T-helper 17 cell (primary cell): ENCODE data around the gene NDUFAF3. TPM values are rescaled to one million over a fixed set of nuclear protein-coding genes. Genes with fewer than 3 reads are reported as not detected.

Experiments used
- ATAC-seq: fragments of 150-1000 bp; cut with Tn5 transposase; 2 replicates; pipeline ENCODE4 v1.10.0; 2021; ENCODE audit warnings: mild to moderate bottlenecking, moderate library complexity
- DNase-seq, 3 donors: peaks; one replicate each; pipeline versions ENCODE4 v3.0.0 to v3.0.0-alpha.2; 2020 to 2021
- H3K9me3 ChIP-seq: one replicate; pipeline ENCODE4 v1.7.0; 2013; ENCODE audit warnings: low read length, mild to moderate bottlenecking; ENCODE audit not compliant: control insufficient read depth, poor library complexity, severe bottlenecking
- H3K27ac Mint-ChIP-seq: one replicate; pipeline ENCODE4 v1.8.0; 2022; ENCODE audit warnings: mild to moderate bottlenecking, moderate library complexity, mixed read lengths
- H3K27me3 Mint-ChIP-seq: one replicate; pipeline ENCODE4 v1.8.0; 2022; ENCODE audit warnings: mixed read lengths
- H3K36me3 Mint-ChIP-seq: one replicate; pipeline ENCODE4 v1.8.0; 2022; ENCODE audit warnings: low read depth, mixed read lengths
- H3K4me1 Mint-ChIP-seq: one replicate; pipeline ENCODE4 v1.8.0; 2022; ENCODE audit warnings: mild to moderate bottlenecking, mixed read lengths
- H3K4me3 Mint-ChIP-seq: one replicate; pipeline ENCODE4 v1.8.0; 2022; ENCODE audit warnings: mild to moderate bottlenecking, moderate library complexity, mixed read lengths
- total RNA-seq, 4 donors: library from RNA in 2 of 4; stranded (reverse) in 2 of 4; gene quantifications; one replicate each; pipeline ENCODE4 v1.2.3 and lab custom pipeline; 2022 to 2026

Gene NDUFAF3
- total RNA-seq, 2 donors from 2014 or later, result 61.3 to 62.9 TPM

GRCh38 chr3:49017229-49017970, 4.5 kb upstream of the NDUFAF3 start:
- Mint-ChIP-seq H3K27ac (peak overlapping the region; percentile 93), H3K4me3 (peak overlapping the region; percentile 90), H3K27me3 (no peaks in the 10 kb centered on the region), H3K4me1 (peaks cover 21% of the 10 kb centered on the region), H3K36me3 (peaks cover 4% of the 10 kb centered on the region)
- ATAC-seq, result no peak
- H3K9me3 ChIP-seq, result no peaks in the 10 kb centered on the region
- no peak for DNase-seq

- H3K36me3 Mint-ChIP-seq, result peaks cover 4% of the 10 kb centered on the region
- H3K27ac Mint-ChIP-seq, result peak within 1 kb of the TSS; percentile 93
- no peaks in the 10 kb centered on the region for H3K9me3 ChIP-seq
- H3K4me1 Mint-ChIP-seq, result peaks cover 27% of the 10 kb centered on the region
- peak within 1 kb of the TSS; percentile 96 for H3K4me3 Mint-ChIP-seq
- ATAC-seq, result peak; percentile 22
- no peaks in the 10 kb centered on the region for H3K27me3 Mint-ChIP-seq
- peak; percentile 45 to 53 (median 48) for DNase-seq
These were observed 3.8 kb upstream of the NDUFAF3 start, which contains the start of gene DALRD3 for GRCh38 chr3:49017971-49018706. DALRD3 (minus strand) TSS chr3:49018580; CDS start chr3:49018564, 16 bp downstream.

DNA sequence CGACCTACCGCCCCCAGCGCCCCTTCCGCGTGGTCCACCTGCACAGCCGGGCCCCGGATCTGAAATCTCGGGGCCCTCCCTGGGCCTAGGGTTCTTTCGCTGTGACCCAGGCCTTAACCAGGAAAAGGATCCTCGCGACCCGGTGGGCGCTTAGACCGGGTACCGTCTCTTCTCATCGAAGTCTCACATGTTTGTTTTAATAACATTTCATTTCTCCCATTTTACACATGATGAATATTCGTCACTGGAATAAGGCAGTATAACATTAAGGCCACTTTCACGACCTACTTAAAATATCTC, 3.3 kb upstream of the NDUFAF3 start:
- H3K27ac Mint-ChIP-seq, result peak overlapping the region; percentile 93
- no peaks in the 10 kb centered on the region for H3K27me3 Mint-ChIP-seq
- ATAC-seq (no peak), DNase-seq (no peak)
- peak overlapping the region; percentile 90 for H3K4me3 Mint-ChIP-seq
- H3K4me1 Mint-ChIP-seq, result peaks cover 28% of the 10 kb centered on the region
- no peaks in the 10 kb centered on the region for H3K9me3 ChIP-seq
- peaks cover 4% of the 10 kb centered on the region for H3K36me3 Mint-ChIP-seq

GRCh38 chr3:49019941-49020329, 2.0 kb upstream of the NDUFAF3 start:
- H3K36me3 Mint-ChIP-seq, result peaks cover 2% of the 10 kb centered on the region
- ATAC-seq, result no peak
- H3K9me3 ChIP-seq, result no peaks in the 10 kb centered on the region
- peak overlapping the region; percentile 93 for H3K27ac Mint-ChIP-seq
- peak overlapping the region; percentile 96 for H3K4me3 Mint-ChIP-seq
- no peak for DNase-seq
- H3K4me1 Mint-ChIP-seq, result peaks cover 26% of the 10 kb centered on the region
- no peaks in the 10 kb centered on the region for H3K27me3 Mint-ChIP-seq

DNA sequence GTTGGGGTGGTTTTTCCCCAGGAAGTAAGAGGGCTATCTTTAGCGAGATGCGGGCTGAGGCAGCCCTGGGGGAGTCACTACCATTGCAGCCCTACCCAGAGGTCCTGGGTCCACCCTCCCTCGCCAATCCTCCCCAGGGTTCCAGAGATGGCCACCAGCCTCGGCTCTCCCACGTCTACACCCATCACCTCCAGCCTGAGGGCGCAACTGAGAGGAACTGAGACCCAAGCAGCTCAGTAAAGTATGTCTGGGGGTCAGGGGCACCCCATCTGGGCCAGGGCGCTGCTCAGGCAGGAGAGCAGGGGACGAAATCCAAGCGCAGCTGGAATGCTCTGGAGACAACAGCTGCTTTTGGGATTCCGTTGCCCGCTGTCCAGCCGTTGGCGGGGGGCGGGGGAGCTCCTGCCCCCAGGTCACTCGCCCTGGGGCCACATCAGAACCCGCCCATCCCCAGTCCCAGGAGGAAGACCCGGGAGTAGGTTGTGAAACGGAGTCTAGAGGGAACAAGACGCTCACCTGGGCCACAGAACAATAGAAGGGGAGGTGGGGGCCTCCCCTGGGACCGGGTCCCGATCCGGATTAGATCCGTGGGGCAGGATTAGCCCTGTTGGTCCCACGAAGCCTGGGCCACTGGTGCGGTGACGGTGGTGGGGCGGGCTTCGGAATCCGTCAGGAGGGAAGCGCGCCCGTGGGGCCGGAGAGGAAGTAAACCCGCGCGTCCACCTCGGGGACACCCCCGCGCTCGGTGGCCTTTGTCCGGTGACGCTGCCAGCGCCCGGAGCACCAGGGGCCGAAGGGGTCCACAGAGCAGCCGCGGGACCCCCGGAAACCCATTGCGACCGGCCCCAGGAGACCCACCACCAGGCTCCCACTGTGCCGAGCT, 1.4 kb upstream of the NDUFAF3 start:
- H3K4me1 Mint-ChIP-seq, result peaks cover 28% of the 10 kb centered on the region
- DNase-seq (no peak), ATAC-seq (no peak)
- H3K4me3 Mint-ChIP-seq, result peak overlapping the region; percentile 96
- H3K36me3 Mint-ChIP-seq, result peaks cover 2% of the 10 kb centered on the region
- H3K27me3 Mint-ChIP-seq, result no peaks in the 10 kb centered on the region
- no peaks in the 10 kb centered on the region for H3K9me3 ChIP-seq
- H3K27ac Mint-ChIP-seq, result peak overlapping the region; percentile 93

GRCh38 chr3:49021213-49021812, 608 bp upstream of the NDUFAF3 start:
- Mint-ChIP-seq H3K27ac (peak overlapping the region; percentile 93), H3K4me1 (peaks cover 31% of the 10 kb centered on the region), H3K36me3 (peaks cover 2% of the 10 kb centered on the region), H3K27me3 (no peaks in the 10 kb centered on the region), H3K4me3 (peak overlapping the region; percentile 96)
- ATAC-seq (peak; percentile 82), DNase-seq (peak; percentile 98 to 99 (median 98))
- no peaks in the 10 kb centered on the region for H3K9me3 ChIP-seq

GRCh38 chr3:49022688-49023171, 809 bp downstream of the NDUFAF3 start:
- DNase-seq, result no peak
- H3K4me1 Mint-ChIP-seq, result peaks cover 30% of the 10 kb centered on the region
- H3K27ac Mint-ChIP-seq, result peak overlapping the region; percentile 93
- no peaks in the 10 kb centered on the region for H3K9me3 ChIP-seq
- H3K4me3 Mint-ChIP-seq, result peak overlapping the region; percentile 96
- H3K36me3 Mint-ChIP-seq, result peaks cover 2% of the 10 kb centered on the region
- ATAC-seq, result no peak
- H3K27me3 Mint-ChIP-seq, result no peaks in the 10 kb centered on the region

DNA sequence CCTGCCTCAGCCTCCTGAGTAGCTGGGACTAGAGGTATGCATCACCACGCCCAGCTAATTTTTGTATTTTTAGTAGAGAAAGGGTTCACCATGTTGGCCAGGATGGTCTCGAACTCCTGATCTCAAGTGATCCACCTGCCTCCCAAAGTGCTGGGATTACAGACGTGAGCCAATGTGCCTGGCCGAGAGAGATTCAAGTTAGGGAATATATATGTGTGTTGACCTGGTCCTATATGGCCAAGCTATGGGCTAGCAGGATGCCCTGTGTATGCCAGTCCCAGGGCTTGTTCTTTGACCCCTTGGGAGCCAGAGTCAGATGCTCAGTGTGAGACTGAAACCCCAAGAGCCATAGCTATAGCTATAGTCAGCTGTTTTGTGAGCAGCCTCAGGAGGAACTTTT, 1.9 kb downstream of the NDUFAF3 start:
- Mint-ChIP-seq H3K27ac (peak overlapping the region; percentile 93), H3K4me3 (peak overlapping the region; percentile 45), H3K27me3 (no peaks in the 10 kb centered on the region), H3K36me3 (peaks cover 2% of the 10 kb centered on the region), H3K4me1 (peaks cover 33% of the 10 kb centered on the region)
- no peak for ATAC-seq
- no peaks in the 10 kb centered on the region for H3K9me3 ChIP-seq
- no peak for DNase-seq

- peak overlapping the region; percentile 45 for H3K4me3 Mint-ChIP-seq
- peaks cover 37% of the 10 kb centered on the region for H3K4me1 Mint-ChIP-seq
- ATAC-seq, result no peak
- H3K9me3 ChIP-seq, result no peaks in the 10 kb centered on the region
- H3K27me3 Mint-ChIP-seq, result no peaks in the 10 kb centered on the region
- no peak overlapping the region for H3K27ac Mint-ChIP-seq
- peaks cover 3% of the 10 kb centered on the region for H3K36me3 Mint-ChIP-seq
- no peak for DNase-seq
These were observed 2.5 kb downstream of the NDUFAF3 start for GRCh38 chr3:49024449-49024848.

- DNase-seq (no peak), ATAC-seq (no peak)
- Mint-ChIP-seq H3K4me3 (no peak overlapping the region), H3K27ac (peak overlapping the region; percentile 91), H3K27me3 (no peaks in the 10 kb centered on the region), H3K36me3 (peaks cover 3% of the 10 kb centered on the region), H3K4me1 (peaks cover 39% of the 10 kb centered on the region)
- no peaks in the 10 kb centered on the region for H3K9me3 ChIP-seq
These were observed 3.3 kb downstream of the NDUFAF3 start for GRCh38 chr3:49025005-49025792.

- peak overlapping the region; percentile 91 for H3K27ac Mint-ChIP-seq
- no peak for ATAC-seq
- H3K36me3 Mint-ChIP-seq, result peaks cover 3% of the 10 kb centered on the region
- no peaks in the 10 kb centered on the region for H3K9me3 ChIP-seq
- H3K4me3 Mint-ChIP-seq, result no peak overlapping the region
- H3K4me1 Mint-ChIP-seq, result peaks cover 35% of the 10 kb centered on the region
- H3K27me3 Mint-ChIP-seq, result no peaks in the 10 kb centered on the region
- no peak for DNase-seq
These were observed 4.0 kb downstream of the NDUFAF3 start for GRCh38 chr3:49025793-49026520.
